H1 (cell line): ENCODE results near the gene AMZ1. TPM values are rescaled to one million over a fixed set of nuclear protein-coding genes. Genes with fewer than 3 reads are reported as not detected.

Source experiments
- CTCF ChIA-PET: fragments of 300-600 bp; sonication (Branson Sonifier 250); formaldehyde crosslinking; loops from one replicate; lab custom pipeline; 2021; ENCODE audit not compliant: partially characterized antibody; lab: Charles Lee
- POLR2A ChIA-PET: fragments of 300-600 bp; sonication (Branson Sonifier 250); formaldehyde crosslinking; loops from one replicate; lab custom pipeline; 2021; ENCODE audit warnings: inconsistent platforms; ENCODE audit not compliant: partially characterized antibody; lab: Charles Lee
- DNase-seq, 2 experiments: peaks; one replicate each; pipeline versions ENCODE4 v3.0.0 to v3.0.0-alpha.2; 2010 to 2022; ENCODE audit warnings: low spot score in 2 of 2, low read depth in 1 of 2, mixed read lengths in 1 of 2
- FAIRE-seq: peaks from 2 replicates; lab custom pipeline; 2011; peaks lifted over from hg19 to GRCh38; lab: Jason Lieb, UNC
- H2AFZ ChIP-seq: 2 replicates; pipeline ENCODE4 v1.8.1; 2012; ENCODE audit warnings: low read length, inconsistent platforms
- H2AK5ac ChIP-seq: 2 replicates; pipeline ENCODE4 v1.6.1; 2013; ENCODE audit warnings: low read depth, low read length
- H2BK120ac ChIP-seq: replicated peaks from 2 replicates; pipeline ENCODE3; 2013; ENCODE audit warnings: low read depth, low read length, inconsistent platforms
- H2BK12ac ChIP-seq: 2 replicates; pipeline ENCODE4 v1.6.1; 2013; ENCODE audit warnings: low read depth, low read length
- H2BK15ac ChIP-seq: 2 replicates; pipeline ENCODE4 v1.6.1; 2013; ENCODE audit warnings: low read length
- H2BK20ac ChIP-seq: 2 replicates; pipeline ENCODE4 v1.6.1; 2013; ENCODE audit warnings: low read length
- H2BK5ac ChIP-seq: 2 replicates; pipeline ENCODE4 v1.6.1; 2013; ENCODE audit warnings: low read depth, low read length
- H3K14ac ChIP-seq: 2 replicates; pipeline ENCODE4 v1.6.1; 2013; ENCODE audit warnings: inconsistent platforms; ENCODE audit not compliant: insufficient read length
- H3K18ac ChIP-seq: 2 replicates; pipeline ENCODE4 v1.6.1; 2013; ENCODE audit warnings: low read length; ENCODE audit errors: extremely low read depth
- H3K23ac ChIP-seq: 2 replicates; pipeline ENCODE4 v1.6.1; 2013; ENCODE audit warnings: inconsistent platforms; ENCODE audit not compliant: insufficient read length
- H3K23me2 ChIP-seq: 2 replicates; pipeline ENCODE4 v1.6.1; 2013; ENCODE audit warnings: low read depth, low read length
- H3K27ac ChIP-seq: 2 replicates; pipeline ENCODE4 v1.6.1; 2011; ENCODE audit warnings: low read depth, low read length, inconsistent platforms
- H3K27me3 ChIP-seq, 4 experiments: replicated peaks in 1 of 4; 1 replicate in 1 of 4; 2 replicates in 3 of 4; pipeline versions ENCODE4 v1.6.1 to v1.8.1; 2011 to 2013; ENCODE audit warnings: low read length in 3 of 4, mild to moderate bottlenecking in 3 of 4, inconsistent platforms in 2 of 4, mixed read lengths in 2 of 4, moderate library complexity in 1 of 4; ENCODE audit not compliant: control insufficient read depth in 3 of 4, insufficient read depth in 3 of 4; ENCODE audit errors: extremely low read depth in 1 of 4
- H3K36me3 ChIP-seq, 4 experiments: 2 replicates each; pipeline versions ENCODE4 v1.6.1 to v1.8.1; 2011 to 2013; ENCODE audit warnings: mild to moderate bottlenecking in 4 of 4, low read length in 3 of 4, moderate library complexity in 2 of 4, control low read depth in 1 of 4, inconsistent platforms in 1 of 4; ENCODE audit not compliant: insufficient read depth in 4 of 4, control insufficient read depth in 2 of 4
- H3K4ac ChIP-seq: replicated peaks from 2 replicates; pipeline ENCODE3; 2013; ENCODE audit warnings: low read length, low read depth, mixed read lengths, inconsistent platforms; ENCODE audit not compliant: insufficient read length
- H3K4me1 ChIP-seq, 4 experiments: replicated peaks in 1 of 4; 1 replicate in 1 of 4; 2 replicates in 3 of 4; pipeline versions ENCODE4 v1.6.1 to v1.8.1; 2011 to 2013; ENCODE audit warnings: low read length in 3 of 4, inconsistent platforms in 2 of 4, mixed read lengths in 1 of 4; ENCODE audit not compliant: insufficient read depth in 4 of 4, control insufficient read depth in 3 of 4
- H3K4me2 ChIP-seq, 2 experiments: 2 replicates each; pipeline versions ENCODE4 v1.6.1 to v1.8.1; 2011 to 2013; ENCODE audit warnings: low read depth in 2 of 2, low read length in 2 of 2, control low read depth in 1 of 2, inconsistent platforms in 1 of 2, mild to moderate bottlenecking in 1 of 2; ENCODE audit not compliant: insufficient read depth in 1 of 2
- H3K4me3 ChIP-seq, 4 experiments: fragments of 200-600, 300-600 bp in 1 of 4; sonication (generic), shearing (Covaris generic), sonication (Bioruptor Twin) in 1 of 4; 2 replicates each; pipeline versions ENCODE4 v1.5.1 to v1.8.1; 2011 to 2016; ENCODE audit warnings: low read length in 4 of 4, low read depth in 3 of 4, control low read depth in 2 of 4, inconsistent platforms in 2 of 4, mild to moderate bottlenecking in 2 of 4, mixed read lengths in 1 of 4, moderate library complexity in 1 of 4; ENCODE audit not compliant: insufficient read depth in 2 of 4; ENCODE audit errors: extremely low read depth in 1 of 4
- H3K56ac ChIP-seq: replicated peaks from 2 replicates; pipeline ENCODE3; 2013; ENCODE audit warnings: low read depth, mild to moderate bottlenecking, mixed read lengths, low read length, inconsistent platforms; ENCODE audit not compliant: insufficient read length
- H3K79me1 ChIP-seq: 2 replicates; pipeline ENCODE4 v1.6.1; 2013; ENCODE audit warnings: low read depth, low read length, control low read depth
- H3K79me2 ChIP-seq, 2 experiments: 2 replicates each; pipeline versions ENCODE4 v1.6.1 to v1.8.1; 2012 to 2013; ENCODE audit warnings: low read length in 2 of 2, mild to moderate bottlenecking in 2 of 2, inconsistent platforms in 1 of 2; ENCODE audit not compliant: insufficient read depth in 2 of 2, control insufficient read depth in 1 of 2
- H3K9ac ChIP-seq, 4 experiments: replicated peaks in 1 of 4; 1 replicate in 1 of 4; 2 replicates in 3 of 4; pipeline versions ENCODE4 v1.6.1 to v1.8.1; 2011 to 2013; ENCODE audit warnings: low read depth in 3 of 4, low read length in 3 of 4, control low read depth in 2 of 4, mild to moderate bottlenecking in 2 of 4, moderate library complexity in 2 of 4, inconsistent platforms in 1 of 4; ENCODE audit errors: extremely low read depth in 1 of 4
- H3K9me3 ChIP-seq, 2 experiments: 2 replicates each; pipeline versions ENCODE4 v1.6.1 to v1.8.1; 2012 to 2013; ENCODE audit warnings: mild to moderate bottlenecking in 2 of 2, moderate library complexity in 2 of 2, control low read depth in 1 of 2, inconsistent platforms in 1 of 2, low read depth in 1 of 2, low read length in 1 of 2, mixed read lengths in 1 of 2; ENCODE audit not compliant: insufficient read depth in 2 of 2
- H4K20me1 ChIP-seq, 2 experiments: replicated peaks in 1 of 2; 2 replicates each; pipeline versions ENCODE3 to v1.8.1; 2011 to 2013; ENCODE audit warnings: inconsistent platforms in 2 of 2, low read length in 2 of 2, mild to moderate bottlenecking in 1 of 2; ENCODE audit not compliant: insufficient read depth in 2 of 2, control insufficient read depth in 1 of 2
- H4K5ac ChIP-seq: 2 replicates; pipeline ENCODE4 v1.6.1; 2013; ENCODE audit warnings: low read length, low read depth, mixed read lengths, inconsistent platforms; ENCODE audit not compliant: insufficient read length
- H4K8ac ChIP-seq: 2 replicates; pipeline ENCODE4 v1.8.0; 2013; ENCODE audit warnings: mild to moderate bottlenecking, moderate library complexity, low read length, inconsistent platforms; ENCODE audit not compliant: insufficient read depth; ENCODE audit errors: extremely low read depth
- H4K91ac ChIP-seq: replicated peaks from 2 replicates; pipeline ENCODE3; 2013; ENCODE audit warnings: low read length, mixed read lengths, inconsistent platforms; ENCODE audit not compliant: insufficient read length
- BCL11A ChIP-seq, 2 experiments: IDR thresholded peaks; one replicate each; pipeline ENCODE4 v1.6.1; 2011; ENCODE audit warnings: low read depth in 2 of 2, low read length in 2 of 2, mild to moderate bottlenecking in 2 of 2
- BRCA1 ChIP-seq: IDR thresholded peaks from 2 replicates; pipeline ENCODE4 v1.6.1; 2012; ENCODE audit warnings: low read depth, low read length, improper control_type of control experiment
- CHD2 ChIP-seq: IDR thresholded peaks from 2 replicates; pipeline ENCODE4 v1.6.1; 2012; ENCODE audit warnings: low read length, improper control_type of control experiment
- GABPA ChIP-seq: IDR thresholded peaks from 2 replicates; pipeline ENCODE4 v1.6.1; 2011; ENCODE audit warnings: mild to moderate bottlenecking, low read length, moderate library complexity, borderline replicate concordance; ENCODE audit not compliant: insufficient read depth
- HDAC2 ChIP-seq, 2 experiments: fragments of 300-600 bp in 1 of 2; sonication (generic) in 1 of 2; IDR thresholded peaks; 2 replicates each; pipeline ENCODE4 v1.6.1; 2011 to 2012; ENCODE audit warnings: low read depth in 2 of 2, low read length in 2 of 2, mild to moderate bottlenecking in 2 of 2, moderate library complexity in 2 of 2, borderline replicate concordance in 1 of 2, inconsistent platforms in 1 of 2
- JUN ChIP-seq: IDR thresholded peaks from 2 replicates; pipeline ENCODE4 v1.6.1; 2011; ENCODE audit warnings: low read depth, mild to moderate bottlenecking, improper control_type of control experiment, low read length
- JUND ChIP-seq: IDR thresholded peaks from 2 replicates; pipeline ENCODE4 v1.6.1; 2011; ENCODE audit warnings: mild to moderate bottlenecking, improper control_type of control experiment, low read length
- KDM4A ChIP-seq: IDR thresholded peaks from one replicate; pipeline ENCODE4 v1.7.1; 2012; ENCODE audit warnings: low read depth, mild to moderate bottlenecking, moderate library complexity, low read length, inconsistent platforms; ENCODE audit not compliant: severe bottlenecking
- KDM5A ChIP-seq: fragments of 200-600 bp; IDR thresholded peaks from 2 replicates; pipeline ENCODE4 v1.7.1; 2012; ENCODE audit warnings: mild to moderate bottlenecking, low read length, inconsistent platforms, mixed read lengths
- SAP30 ChIP-seq: fragments of 300-600 bp; sonication (generic); IDR thresholded peaks from 2 replicates; pipeline ENCODE4 v1.7.1; 2012; ENCODE audit warnings: low read length, moderate library complexity, mild to moderate bottlenecking, inconsistent platforms; ENCODE audit not compliant: insufficient read depth, insufficient replicate concordance
- YY1 ChIP-seq: IDR thresholded peaks from 2 replicates; pipeline ENCODE4 v1.6.1; 2011; ENCODE audit warnings: low read depth, mild to moderate bottlenecking, low read length
- WGBS, 2 experiments: shearing (Covaris generic) in 1 of 2; methylation state at CpG; one replicate each; pipeline versions ENCODE4 v1.1.6 to v1.1.7; 2013 to 2015; ENCODE audit warnings: low lambda C conversion rate in 2 of 2, mixed read lengths in 2 of 2, inconsistent platforms in 1 of 2, low coverage in 1 of 2, missing lambda C conversion rate in 1 of 2; ENCODE audit not compliant: insufficient replicate concordance in 2 of 2, insufficient coverage in 1 of 2, insufficient read length in 1 of 2; ENCODE audit errors: extremely low coverage in 1 of 2, missing lambda C conversion rate in 1 of 2; 5-methylcytosine and 5-hydroxymethylcytosine counted together
- polyA plus RNA-seq, 7 experiments: library from polyadenylated mRNA; depleted of rRNA in 3 of 7; stranded (reverse) in 5 of 7; unstranded in 2 of 7; fragments of >200 nt in 5 of 7; fragments of 200-250 nt in 2 of 7; gene quantifications; 1 replicate in 5 of 7; 2 replicates in 1 of 7; 4 replicates in 1 of 7; pipeline versions ENCODE4 v1.2.1 to v1.2.3, GENCODE V29; 2011 to 2013; ENCODE audit warnings: missing spikeins in 2 of 7, mixed read lengths in 2 of 7
- total RNA-seq: library from RNA; stranded (reverse); fragmentation: NEBNext Ultra II Directional; extraction: Animal tissue kit (Norgen Biotek cat#: 25700); gene quantifications from 2 replicates; pipeline ENCODE4 v1.2.1, GENCODE V29; 2021

The AMZ1 gene
- total and polyA plus RNA-seq, 2 of the 8 experiments (the other 6 are each of a cell fraction or from before 2014, with no cell fraction given), result 0.59 to 1.4 TPM

- H3K36me3 ChIP-seq, result peaks cover 0 to 25% (median 9%) of the 10 kb centered on the region in 4 experiments; a peak in 5 of 8 replicates
- peaks cover 16 to 41% of the 10 kb centered on the region in 2 experiments for H4K20me1 ChIP-seq
- no peaks in the 10 kb centered on the region for H3K9me3 ChIP-seq
- H4K8ac ChIP-seq, result no peak overlapping the region
- no peak overlapping the region for H2BK120ac ChIP-seq
- no peaks in the 10 kb centered on the region for H3K27me3 ChIP-seq
- H2AK5ac ChIP-seq, result peak overlapping the region; percentile 82; the same call in 1 of the 2 replicates
- no peak overlapping the region for H2BK15ac ChIP-seq
- 0 out of 2 replicates have a peak overlapping the region, but pooled peaks have one; percentile 39 for H2BK12ac ChIP-seq
- H2AFZ ChIP-seq, result no peak overlapping the region
- ChIA-PET CTCF (interaction anchor here (0.6 to 4.6 kb wide), 20 partner anchors 10 to 193 kb away, joined by 3 to 29 read pairs (median 6); no protein-coding TSS in a partner anchor), POLR2A (interaction anchor here (1.0 to 6.8 kb wide), 11 partner anchors 10 to 120 kb away, joined by 3 to 52 read pairs (median 5); partner anchors contain the start of genes IQCE and TTYH3)
- H4K91ac ChIP-seq, result peak overlapping the region; percentile 51
- DNase-seq, result no peak
- H3K23me2 ChIP-seq, result no peaks in the 10 kb centered on the region; the same call in 1 of the 2 replicates
- no peak overlapping the region for H3K56ac ChIP-seq
- peaks cover 0 to 36% of the 10 kb centered on the region in 2 experiments; a peak in 2 of 4 replicates for H3K79me2 ChIP-seq
- 87% methylated on average over 17 of the region's 18 CpGs; no CpG with 5 or more reads in 1 of the 2 experiments for WGBS, 2 experiments
- H3K4ac ChIP-seq, result peak overlapping the region; percentile 46
- H3K4me3 ChIP-seq, result no peak overlapping the region
- no peak overlapping the region for H4K5ac ChIP-seq
- H3K27ac ChIP-seq, result peak overlapping the region; percentile 54; the same call in 1 of the 2 replicates
- peaks cover 23% of the 10 kb centered on the region for H3K79me1 ChIP-seq
- H3K4me1 ChIP-seq, result peaks cover 3 to 46% (median 39%) of the 10 kb centered on the region in 4 experiments
- H3K18ac ChIP-seq, result peak overlapping the region; percentile 71; the same call in 1 of the 2 replicates
- no peak for FAIRE-seq
- no peak overlapping the region for H2BK20ac ChIP-seq
- H2BK5ac ChIP-seq, result peak overlapping the region; percentile 90
- H3K9ac ChIP-seq, result no peak overlapping the region
- H3K14ac ChIP-seq, result no peak overlapping the region
- 0 out of 4 replicates have a peak overlapping the region, but pooled peaks of 1 of the 2 experiments have one; percentile 8 for H3K4me2 ChIP-seq
- H3K23ac ChIP-seq, result no peak overlapping the region
- TF ChIP-seq JUN, result no peak
- TF ChIP-seq KDM4A, result no peak
- TF ChIP-seq BRCA1, result no peak
- TF ChIP-seq HDAC2 (IDR thresholded peaks at IDR 0.05; ENCODE audit: borderline replicate concordance in 1 of 2, low read depth in 2 of 2, low read length in 2 of 2), result no peak
- TF ChIP-seq SAP30, result no peak
- TF ChIP-seq GABPA, result no peak
- no peak for TF ChIP-seq YY1
- no peak for TF ChIP-seq BCL11A (IDR thresholded peaks at IDR 0.05; ENCODE audit: low read depth in 2 of 2, low read length in 2 of 2)
- TF ChIP-seq CHD2, result no peak
- no peak for TF ChIP-seq KDM5A
- TF ChIP-seq JUND, result no peak
Observed at GRCh38 chr7:2644562-2645273, 43.3 kb upstream of the AMZ1 start.
